SU-DHL-6 (cell line): ENCODE measurements around the gene NEDD4.
A peak's percentile ranks its signal among the peaks of the same experiment; 100 is the strongest.

ENCODE experiments used
- CTCF ChIP-seq: fragments of 200-600 bp; sonication (generic); IDR thresholded peaks from one replicate; pipeline ENCODE4 v1.5.1; 2017; ENCODE audit warnings: antibody characterized with exemption, mild to moderate bottlenecking, low read length, moderate library complexity; ENCODE audit not compliant: insufficient read depth, poor library complexity, severe bottlenecking
- EZH2phosphoT487 ChIP-seq: fragments of 200-600 bp; sonication (generic), shearing (Covaris generic); conservative IDR thresholded peaks from 2 replicates; pipeline ENCODE4 v1.6.1; 2018; ENCODE audit warnings: mild to moderate bottlenecking, antibody characterized with exemption, low read length, moderate library complexity, mixed read lengths

GRCh38 chr15:55993111-55993803 lies at the start of gene NEDD4:
- peak; percentile 34 for TF ChIP-seq CTCF
- no peak for TF ChIP-seq EZH2phosphoT487
